Measurements from ENCODE around the gene ZNF296. TPM values are rescaled to one million over a fixed set of nuclear protein-coding genes. Genes with fewer than 3 reads are reported as not detected.

The ZNF296 gene
- total and polyA plus RNA-seq, 2 of the 8 experiments (the other 6 are each of a cell fraction or from before 2014, with no cell fraction given): 2.7 to 7.5 TPM

DNA sequence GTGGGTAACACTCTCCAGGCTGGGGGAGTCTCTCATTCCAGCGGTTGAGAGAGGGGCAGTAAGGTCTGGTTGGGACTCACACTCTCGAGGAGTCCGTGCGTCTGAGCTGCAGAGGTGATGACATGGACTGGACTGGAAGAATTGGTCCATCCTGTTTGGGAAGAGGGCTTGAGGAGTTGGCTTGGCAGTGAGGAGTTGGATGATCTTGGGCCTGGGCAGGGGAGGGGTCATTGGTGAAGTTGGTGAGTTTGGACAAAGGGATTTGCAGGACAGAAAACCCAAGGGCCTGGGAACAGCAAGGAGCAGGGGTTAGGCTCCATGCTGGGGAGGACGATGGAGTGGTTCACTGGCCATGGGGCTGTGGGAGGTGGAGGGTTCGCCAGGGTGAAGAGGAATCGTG lies 20.4 kb upstream of the ZNF296 start:
- 84% methylated on average over 7 of the region's 7 CpGs; no CpG with 5 or more reads in 1 of the 2 experiments for WGBS, 2 experiments (ENCODE audit: extremely low coverage in 1 of 2, insufficient coverage in 1 of 2, insufficient read length in 1 of 2, insufficient replicate concordance in 2 of 2, low coverage in 1 of 2, low lambda C conversion rate in 2 of 2, missing lambda C conversion rate in 1 of 2)
- Histone ChIP-seq H4K91ac (replicated peaks; ENCODE audit: insufficient read length, low read length) (no peak overlapping the region), H3K9ac (replicated peaks in 1 of 4; ENCODE audit: extremely low read depth in 1 of 4, low read depth in 3 of 4, low read length in 3 of 4) (no peak overlapping the region), H3K56ac (replicated peaks; ENCODE audit: insufficient read length, low read depth, low read length) (no peak overlapping the region), H3K23me2 (ENCODE audit: low read depth, low read length) (peaks cover 10% of the 10 kb centered on the region), H3K79me2 (ENCODE audit: control insufficient read depth in 1 of 2, insufficient read depth in 2 of 2, low read length in 2 of 2) (peaks cover 36 to 85% of the 10 kb centered on the region in 2 experiments), H2AK5ac (ENCODE audit: low read depth, low read length) (no peak overlapping the region), H3K27me3 (replicated peaks in 1 of 4; ENCODE audit: control insufficient read depth in 3 of 4, extremely low read depth in 1 of 4, insufficient read depth in 3 of 4, low read length in 3 of 4) (no peaks in the 10 kb centered on the region), H3K36me3 (ENCODE audit: control insufficient read depth in 2 of 4, insufficient read depth in 4 of 4, low read length in 3 of 4) (no peaks in the 10 kb centered on the region; a peak in 2 of 8 replicates), H2BK5ac (ENCODE audit: low read depth, low read length) (no peak overlapping the region), H2BK15ac (ENCODE audit: low read length) (no peak overlapping the region), H3K79me1 (ENCODE audit: low read depth, low read length) (peaks cover 57% of the 10 kb centered on the region), H3K27ac (ENCODE audit: low read depth, low read length) (no peak overlapping the region), H2BK120ac (replicated peaks; ENCODE audit: low read depth, low read length) (no peak overlapping the region), H3K4me1 (replicated peaks in 1 of 4; ENCODE audit: control insufficient read depth in 3 of 4, insufficient read depth in 4 of 4, low read length in 3 of 4) (peaks cover 0 to 25% (median 15%) of the 10 kb centered on the region in 4 experiments; a peak in 6 of 7 replicates), H3K4ac (replicated peaks; ENCODE audit: insufficient read length, low read depth, low read length) (no peak overlapping the region), H2BK12ac (ENCODE audit: low read depth, low read length) (no peak overlapping the region), H3K4me2 (ENCODE audit: insufficient read depth in 1 of 2, low read depth in 2 of 2, low read length in 2 of 2) (no peak overlapping the region; a peak in 1 of 4 replicates), H3K4me3 (ENCODE audit: extremely low read depth in 1 of 4, insufficient read depth in 2 of 4, low read depth in 3 of 4, low read length in 4 of 4) (no peak overlapping the region), H4K5ac (ENCODE audit: insufficient read length, low read depth, low read length) (no peak overlapping the region), H3K23ac (ENCODE audit: insufficient read length) (no peak overlapping the region), H4K8ac (ENCODE audit: extremely low read depth, insufficient read depth, low read length) (peak overlapping the region; percentile 11; the same call in 1 of the 2 replicates), H2BK20ac (ENCODE audit: low read length) (no peak overlapping the region), H2AFZ (ENCODE audit: low read length) (no peak overlapping the region), H3K18ac (ENCODE audit: extremely low read depth, low read length) (no peak overlapping the region), H3K14ac (ENCODE audit: insufficient read length) (no peak overlapping the region), H4K20me1 (replicated peaks in 1 of 2; ENCODE audit: control insufficient read depth in 1 of 2, insufficient read depth in 2 of 2, low read length in 2 of 2) (peaks cover 50 to 67% of the 10 kb centered on the region in 2 experiments), H3K9me3 (ENCODE audit: insufficient read depth in 2 of 2, low read depth in 1 of 2, low read length in 1 of 2) (no peaks in the 10 kb centered on the region)
- FAIRE-seq (no peak), DNase-seq (ENCODE audit: low read depth in 1 of 2, low spot score in 2 of 2) (no peak)
- POLR2A ChIA-PET (ENCODE audit: partially characterized antibody): interaction anchor here (0.6 to 4.2 kb wide), 7 partner anchors 12 to 60 kb away, joined by 3 to 30 read pairs (median 4); partner anchors contain the start of genes GEMIN7 and ZNF296
- CTCF ChIA-PET (ENCODE audit: partially characterized antibody): interaction anchor here (2.3 to 8.3 kb wide), 3 partner anchors 16 to 46 kb away, joined by 4 to 57 read pairs (median 11); no protein-coding TSS in a partner anchor
- TF ChIP-seq CBX5 (IDR thresholded peaks at IDR 0.05; ENCODE audit: low read depth, low read length) (no peak), CTBP2 (IDR thresholded peaks at IDR 0.05; ENCODE audit: borderline replicate concordance, insufficient read depth, insufficient read length, low read length) (no peak), SIN3A (conservative IDR thresholded peaks at IDR 0.05 in 1 of 2, IDR thresholded peaks at IDR 0.05 in 1 of 2; ENCODE audit: low read depth in 1 of 2, low read length in 2 of 2) (no peak), RAD21 (IDR thresholded peaks at IDR 0.05 in 1 of 2, conservative IDR thresholded peaks at IDR 0.05 in 1 of 2; ENCODE audit: low read depth in 2 of 2, low read length in 2 of 2) (no peak), SP2 (IDR thresholded peaks at IDR 0.05; ENCODE audit: low read length) (no peak), POLR2AphosphoS5 (IDR thresholded peaks at IDR 0.05; ENCODE audit: low read depth, low read length) (no peak), SP1 (IDR thresholded peaks at IDR 0.05; ENCODE audit: low read depth, low read length) (no peak), SRF (IDR thresholded peaks at IDR 0.05; ENCODE audit: low read depth, low read length) (no peak), SIX5 (IDR thresholded peaks at IDR 0.05; ENCODE audit: low read depth, low read length) (no peak)
- TF ChIP-seq, protein P1, sequence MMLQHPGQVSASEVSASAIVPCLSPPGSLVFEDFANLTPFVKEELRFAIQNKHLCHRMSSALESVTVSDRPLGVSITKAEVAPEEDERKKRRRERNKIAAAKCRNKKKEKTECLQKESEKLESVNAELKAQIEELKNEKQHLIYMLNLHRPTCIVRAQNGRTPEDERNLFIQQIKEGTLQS (IDR thresholded peaks at IDR 0.05; ENCODE audit: insufficient read depth, low read depth, low read length): no peak
- TF ChIP-seq, protein P2, sequence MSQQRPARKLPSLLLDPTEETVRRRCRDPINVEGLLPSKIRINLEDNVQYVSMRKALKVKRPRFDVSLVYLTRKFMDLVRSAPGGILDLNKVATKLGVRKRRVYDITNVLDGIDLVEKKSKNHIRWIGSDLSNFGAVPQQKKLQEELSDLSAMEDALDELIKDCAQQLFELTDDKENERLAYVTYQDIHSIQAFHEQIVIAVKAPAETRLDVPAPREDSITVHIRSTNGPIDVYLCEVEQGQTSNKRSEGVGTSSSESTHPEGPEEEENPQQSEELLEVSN (IDR thresholded peaks at IDR 0.05): no peak

Data from H1 (cell line).